Fibroblast of villous mesenchyme (primary cell): Measurements from ENCODE around the gene PIP. TPM values are rescaled to one million over a fixed set of nuclear protein-coding genes. Genes with fewer than 3 reads are reported as not detected.

Experiments used
- DNase-seq: peaks from one replicate; pipeline ENCODE4 v3.0.0-alpha.2; 2010; ENCODE audit warnings: low read depth
- H3K4me3 ChIP-seq: 2 replicates; pipeline ENCODE4 v1.5.1; 2011; ENCODE audit warnings: low read depth, mild to moderate bottlenecking, low read length
- CTCF ChIP-seq: IDR thresholded peaks from 2 replicates; pipeline ENCODE4 v1.5.1; 2012; ENCODE audit warnings: low read depth, mild to moderate bottlenecking, low read length; ENCODE audit not compliant: insufficient read depth
- total RNA-seq: library from RNA; depleted of rRNA; stranded (reverse); fragments of >200 nt; gene quantifications from 2 replicates; pipeline ENCODE4 v1.2.3, GENCODE V29; 2012

The PIP gene
- total RNA-seq, 1 donor: not detected

- no peak overlapping the region for H3K4me3 ChIP-seq
- TF ChIP-seq CTCF: no peak
- no peak for DNase-seq
Observed at GRCh38 chr7:143181349-143181748, 49.5 kb downstream of the PIP start.

GRCh38 chr7:143183024-143183423, 51.1 kb downstream of the PIP start, which contains the start of gene TAS2R39:
Gene TAS2R39 (plus strand): TSS chr7:143183419. CDS start chr7:143183419, 0 bp downstream.
- no peak for TF ChIP-seq CTCF
- no peak for DNase-seq
- no peak within 1 kb of the TSS for H3K4me3 ChIP-seq

GRCh38 chr7:143185551-143185950, 53.7 kb downstream of the PIP start:
- no peak for DNase-seq
- no peak overlapping the region for H3K4me3 ChIP-seq
- no peak for TF ChIP-seq CTCF

GRCh38 chr7:143188994-143189393, 57.1 kb downstream of the PIP start:
- no peak for DNase-seq
- no peak for TF ChIP-seq CTCF
- no peak overlapping the region for H3K4me3 ChIP-seq

Other genes starting within 250 kb of the PIP start
- not detected in 2 replicates for gene TRPV6, start 246.3 kb upstream of the PIP start, total RNA-seq
- not detected in 2 replicates for gene TRPV5, start 198.3 kb upstream of the PIP start, total RNA-seq
- not detected in 2 replicates for gene LLCFC1, start 192.6 kb upstream of the PIP start, total RNA-seq
- under 0.01 TPM in 1 of 2 replicates, not detected in the other for gene KEL, start 169.7 kb upstream of the PIP start, total RNA-seq
- not detected in 2 replicates for gene OR9A2, start 104.9 kb upstream of the PIP start, total RNA-seq
- not detected in 2 replicates for gene OR6V1, start 79.7 kb upstream of the PIP start, total RNA-seq
- gene TAS2R39, start 51.3 kb downstream of the PIP start, total RNA-seq: not detected in 2 replicates
- not detected in 2 replicates for gene TAS2R40, start 90.0 kb downstream of the PIP start, total RNA-seq
- gene GSTK1, start 131.4 kb downstream of the PIP start, total RNA-seq: 63.1 and 69.1 TPM in 2 replicates
- not detected in 2 replicates for gene TMEM139, start 152.9 kb downstream of the PIP start, total RNA-seq
- 11.9 and 16.0 TPM in 2 replicates for gene CASP2, start 156.3 kb downstream of the PIP start, total RNA-seq
- gene CLCN1, start 184.0 kb downstream of the PIP start, total RNA-seq: under 0.01 TPM in 2 replicates
- 1.3 and 2.2 TPM in 2 replicates for gene FAM131B, start 230.6 kb downstream of the PIP start, total RNA-seq
- gene ZYX, start 249.3 kb downstream of the PIP start, total RNA-seq: 71.7 and 96.3 TPM in 2 replicates